K562 (cell line): ENCODE results near the gene KIAA0930. TPM values are rescaled to one million over a fixed set of nuclear protein-coding genes. Genes with fewer than 3 reads are reported as not detected.

Source experiments
- ATAC-seq: fragments of 200-7000 bp; cut with Tn5 transposase; 3 replicates; pipeline ENCODE4 v1.9.1; 2020; ENCODE audit warnings: moderate library complexity
- BruUV-seq: library from RNA; stranded (reverse); fragments of 400-500 nt; replicated peaks from 2 replicates; lab custom pipeline; 2021; lab: Mats Ljungman, UMichigan
- CTCF ChIA-PET: fragments of 300-600 bp; formaldehyde crosslinking; extraction: SDS; loops from one replicate; lab custom pipeline; 2021; ENCODE audit warnings: low intra/inter-chr PET ratio; lab: Yijun Ruan, JAX
- POLR2A ChIA-PET: fragments of 300-600, 350-650 bp; sonication (Branson Sonifier 250); formaldehyde crosslinking; extraction: SDS; loops from one replicate; lab custom pipeline; 2021; ENCODE audit warnings: antibody characterized with exemption, inconsistent platforms; lab: Yijun Ruan, JAX
- DNase-seq, 4 experiments: peaks; one replicate each; pipeline versions ENCODE4 v3.0.0 to v3.0.0-alpha.2; 2011 to 2018; ENCODE audit warnings: low spot score in 3 of 4, mixed read lengths in 3 of 4; ENCODE audit errors: extremely low read depth in 1 of 4
- FAIRE-seq: peaks from 2 replicates; lab custom pipeline; 2011; peaks lifted over from hg19 to GRCh38; lab: Jason Lieb, UNC
- H2AFZ ChIP-seq: 2 replicates; pipeline ENCODE4 v1.6.0; 2011; ENCODE audit warnings: low read depth, low read length, control low read depth, inconsistent platforms
- H3K27ac ChIP-seq: fragments of 200-600 bp; 3 replicates; pipeline ENCODE4 v1.8.0; 2011; ENCODE audit warnings: low read depth, mild to moderate bottlenecking, control low read depth, inconsistent platforms, low read length, moderate library complexity, mixed read lengths; ENCODE audit errors: extremely low read depth
- H3K27me3 ChIP-seq, 2 experiments: fragments of 300-600 bp in 1 of 2; 2 replicates in 1 of 2; 3 replicates in 1 of 2; pipeline versions ENCODE4 v1.6.0 to v1.8.0; 2011; ENCODE audit warnings: inconsistent platforms in 2 of 2, low read length in 2 of 2, mild to moderate bottlenecking in 1 of 2, mixed read lengths in 1 of 2, moderate library complexity in 1 of 2; ENCODE audit not compliant: control insufficient read depth in 2 of 2, insufficient read depth in 2 of 2
- H3K36me3 ChIP-seq: fragments of 300-600 bp; 3 replicates; pipeline ENCODE4 v1.8.0; 2011; ENCODE audit warnings: mild to moderate bottlenecking, low read length, inconsistent platforms; ENCODE audit not compliant: control insufficient read depth, insufficient read depth
- H3K4me1 ChIP-seq, 2 experiments: fragments of 200-600 bp in 1 of 2; replicated peaks in 1 of 2; 2 replicates in 1 of 2; 3 replicates in 1 of 2; pipeline versions ENCODE4 v1.5.1 to v1.8.0; 2011; ENCODE audit warnings: inconsistent platforms in 2 of 2, low read length in 2 of 2, mild to moderate bottlenecking in 1 of 2, mixed read lengths in 1 of 2, moderate library complexity in 1 of 2; ENCODE audit not compliant: control insufficient read depth in 2 of 2, insufficient read depth in 2 of 2
- H3K4me2 ChIP-seq: 2 replicates; pipeline ENCODE4 v1.6.1; 2011; ENCODE audit warnings: low read length, control low read depth, inconsistent platforms, mixed read lengths; ENCODE audit not compliant: insufficient read depth
- H3K4me3 ChIP-seq: fragments of 200-600 bp; sonication (generic), shearing (Covaris generic); 2 replicates; pipeline ENCODE4 v1.5.1; 2016; ENCODE audit warnings: control low read depth, inconsistent platforms
- H3K79me2 ChIP-seq: fragments of 200-600 bp; 3 replicates; pipeline ENCODE4 v1.8.0; 2011; ENCODE audit warnings: low read length, inconsistent platforms; ENCODE audit not compliant: control insufficient read depth, insufficient read depth
- H3K9ac ChIP-seq, 2 experiments: 2 replicates each; pipeline versions ENCODE4 v1.6.0 to v1.6.1; 2011; ENCODE audit warnings: low read depth in 2 of 2, low read length in 2 of 2, control low read depth in 1 of 2, inconsistent platforms in 1 of 2, mild to moderate bottlenecking in 1 of 2, mixed read lengths in 1 of 2; ENCODE audit not compliant: insufficient read depth in 1 of 2
- H3K9me1 ChIP-seq: one replicate; pipeline ENCODE4 v1.6.0; 2011; ENCODE audit warnings: inconsistent platforms, mild to moderate bottlenecking, low read length, moderate library complexity; ENCODE audit not compliant: control insufficient read depth, insufficient read depth
- H3K9me3 ChIP-seq: replicated peaks from 2 replicates; pipeline ENCODE4 v1.5.1; 2011; ENCODE audit warnings: low read depth, low read length, inconsistent platforms; ENCODE audit not compliant: control insufficient read depth, insufficient read depth
- H4K20me1 ChIP-seq: replicated peaks from 2 replicates; pipeline ENCODE4 v1.6.1; 2011; ENCODE audit warnings: low read length, inconsistent platforms, mixed read lengths; ENCODE audit not compliant: control insufficient read depth, insufficient read depth
- CBX2 ChIP-seq: fragments of 200-600 bp; sonication (generic); IDR thresholded peaks from one replicate; pipeline ENCODE4 v1.6.1; 2012; ENCODE audit warnings: mild to moderate bottlenecking, low read length, inconsistent platforms; ENCODE audit not compliant: insufficient read depth, poor library complexity, severe bottlenecking
- EGR1 ChIP-seq: fragments of 450-650 bp; conservative IDR thresholded peaks from 2 replicates; pipeline ENCODE4 v1.6.1; 2017; ENCODE audit warnings: mild to moderate bottlenecking
- ZNF311 ChIP-seq: fragments of 250-450 bp; sonication (Bioruptor Pico); IDR thresholded peaks from 2 replicates; pipeline ENCODE4 v1.4.0; 2020; ENCODE audit warnings: mild to moderate bottlenecking, moderate library complexity
- ZNF584 ChIP-seq: fragments of 200-800 bp; sonication (Bioruptor generic); IDR thresholded peaks from 2 replicates; pipeline ENCODE4 v1.6.1; 2016; ENCODE audit warnings: low read depth, mild to moderate bottlenecking, missing genetic modification characterization, missing compliant biosample characterization
- WGBS: fragments of 100-300 bp; shearing (Covaris generic); methylation state at CpG from one replicate; pipeline ENCODE4 v1.1.6; 2016; ENCODE audit warnings: low coverage, mixed read lengths; ENCODE audit not compliant: insufficient coverage; ENCODE audit errors: missing lambda C conversion rate; 5-methylcytosine and 5-hydroxymethylcytosine counted together
- in situ Hi-C: fragments of 300-500 bp; cut with MboI; formaldehyde crosslinking; loops from 4 replicates; pipeline ENCODE4 v1.15.0; 2018; ENCODE audit warnings: inconsistent platforms, mixed read lengths
- intact Hi-C: fragments of 100-400 bp; cut with micrococcal nuclease; formaldehyde crosslinking; loops from 2 replicates; pipeline ENCODE4 v1.14.2; 2022
- polyA plus RNA-seq, 8 experiments: library from polyadenylated mRNA; depleted of rRNA in 4 of 8; stranded (reverse) in 5 of 8; unstranded in 3 of 8; fragments of >200 nt; fragmentation: Nextera tagmentation in 2 of 8; fragmentation: Illumina TruSeq in 1 of 8; extraction: Ambion mirVana in 2 of 8; extraction: Trizol in 1 of 8; gene quantifications; 2 replicates each; pipeline versions ENCODE4 v1.2.1 to v1.2.3, GENCODE V29; 2011 to 2014; ENCODE audit warnings: inconsistent platforms in 1 of 8, missing spikeins in 1 of 8
- total RNA-seq, 7 experiments: library from RNA; depleted of rRNA in 6 of 7; stranded (reverse); fragments of >200 nt in 6 of 7; fragmentation: Illumina TruSeq in 2 of 7; extraction: Trizol in 2 of 7; gene quantifications; 2 replicates each; pipeline versions ENCODE4 v1.2.1 to v1.2.3, GENCODE V29; 2011 to 2021; ENCODE audit warnings: low replicate concordance in 1 of 7
- TF ChIP-seq, protein P1 (sequence below): fragments of 200-800 bp; sonication (Bioruptor generic); IDR thresholded peaks from 2 replicates; pipeline ENCODE4 v1.6.1; 2017; ENCODE audit warnings: missing genetic modification characterization, missing compliant biosample characterization

The KIAA0930 gene
- total and polyA plus RNA-seq, 9 of the 15 experiments (the other 6 are each of a cell fraction or from before 2014, with no cell fraction given): 0.24 to 12.1 (median 6.4) TPM

GRCh38 chr22:45237065-45237990, 3.4 kb downstream of the KIAA0930 start:
- H3K9me1 ChIP-seq: no peaks in the 10 kb centered on the region
- no peaks in the 10 kb centered on the region for H3K36me3 ChIP-seq
- FAIRE-seq (no peak), DNase-seq (no peak), ATAC-seq (no peak)
- no peak overlapping the region for H3K27ac ChIP-seq
- H3K27me3 ChIP-seq: no peaks in the 10 kb centered on the region
- WGBS: 67% methylated on average over 10 of the region's 15 CpGs
- peaks cover 0 to 17% of the 10 kb centered on the region in 2 experiments; a peak in 3 of 5 replicates for H3K4me1 ChIP-seq
- no peak overlapping the region for H3K4me2 ChIP-seq
- intact Hi-C loops (no loop called here), in situ Hi-C loops (loop anchor here (25.0 kb wide), 1 partner anchor 425 kb away; no protein-coding TSS in a partner anchor)
- H2AFZ ChIP-seq: no peak overlapping the region
- BruUV-seq: TSS peak; percentile 13
- TF ChIP-seq EGR1 (no peak), ZNF311 (no peak), CBX2 (no peak), ZNF584 (no peak)
- TF ChIP-seq, protein P1, sequence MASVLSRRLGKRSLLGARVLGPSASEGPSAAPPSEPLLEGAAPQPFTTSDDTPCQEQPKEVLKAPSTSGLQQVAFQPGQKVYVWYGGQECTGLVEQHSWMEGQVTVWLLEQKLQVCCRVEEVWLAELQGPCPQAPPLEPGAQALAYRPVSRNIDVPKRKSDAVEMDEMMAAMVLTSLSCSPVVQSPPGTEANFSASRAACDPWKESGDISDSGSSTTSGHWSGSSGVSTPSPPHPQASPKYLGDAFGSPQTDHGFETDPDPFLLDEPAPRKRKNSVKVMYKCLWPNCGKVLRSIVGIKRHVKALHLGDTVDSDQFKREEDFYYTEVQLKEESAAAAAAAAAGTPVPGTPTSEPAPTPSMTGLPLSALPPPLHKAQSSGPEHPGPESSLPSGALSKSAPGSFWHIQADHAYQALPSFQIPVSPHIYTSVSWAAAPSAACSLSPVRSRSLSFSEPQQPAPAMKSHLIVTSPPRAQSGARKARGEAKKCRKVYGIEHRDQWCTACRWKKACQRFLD (CRISPR knock-in tag): no peak
- H3K4me3 ChIP-seq: no peak overlapping the region
- no peaks in the 10 kb centered on the region for H3K9me3 ChIP-seq
- no peak overlapping the region; a peak in 1 of 4 replicates for H3K9ac ChIP-seq
- ChIA-PET CTCF (no interaction called here), POLR2A (interaction anchor here (0.9 kb wide), 1 partner anchor 20 kb away, joined by 3 read pairs; no protein-coding TSS in a partner anchor)
- H4K20me1 ChIP-seq: no peaks in the 10 kb centered on the region
- H3K79me2 ChIP-seq: no peaks in the 10 kb centered on the region
